ENCODE data around the gene TPRA1.
"Not testable (repeated sequence)": the region's sequence is repeated elsewhere in the genome, so short reads cannot be mapped to it uniquely, and the experiment has no call there.

Gene TPRA1

GRCh38 chr3:127616836-127617605 is 26.5 kb upstream of the TPRA1 start:
- no peak for DNase-seq (ENCODE audit: low read depth)

- DNase-seq (ENCODE audit: low read depth): no peak
Observed at GRCh38 chr3:127615631-127616305, 25.2 kb upstream of the TPRA1 start.

GRCh38 chr3:127614928-127615589 is 24.5 kb upstream of the TPRA1 start:
- no peak for DNase-seq (ENCODE audit: low read depth)

- no peak for DNase-seq (ENCODE audit: low read depth)
Observed at GRCh38 chr3:127613406-127613805, 22.9 kb upstream of the TPRA1 start.

GRCh38 chr3:127612966-127613365 is 22.4 kb upstream of the TPRA1 start:
- no peak for DNase-seq (ENCODE audit: low read depth)

- no peak for DNase-seq (ENCODE audit: low read depth)
Observed at GRCh38 chr3:127611251-127611650, 20.7 kb upstream of the TPRA1 start.

- no peak for DNase-seq (ENCODE audit: low read depth)
Observed at GRCh38 chr3:127610105-127610504, 19.6 kb upstream of the TPRA1 start.

- no peak for DNase-seq (ENCODE audit: low read depth)
Observed at GRCh38 chr3:127608362-127608718, 17.8 kb upstream of the TPRA1 start.

GRCh38 chr3:127607675-127608361 is 17.3 kb upstream of the TPRA1 start:
- DNase-seq (ENCODE audit: low read depth): no peak

GRCh38 chr3:127606981-127607595 is 16.6 kb upstream of the TPRA1 start:
- no peak for DNase-seq (ENCODE audit: low read depth)

- DNase-seq (ENCODE audit: low read depth): no peak
Observed at GRCh38 chr3:127606086-127606805, 15.7 kb upstream of the TPRA1 start.

GRCh38 chr3:127605547-127605946 is 15.0 kb upstream of the TPRA1 start:
- DNase-seq (ENCODE audit: low read depth): not testable (repeated sequence)

- DNase-seq (ENCODE audit: low read depth): no peak
Observed at GRCh38 chr3:127604546-127605165, 14.1 kb upstream of the TPRA1 start.

- no peak for DNase-seq (ENCODE audit: low read depth)
Observed at GRCh38 chr3:127604035-127604434, 13.5 kb upstream of the TPRA1 start.

GRCh38 chr3:127600749-127601456 is 10.4 kb upstream of the TPRA1 start:
- DNase-seq (ENCODE audit: low read depth): no peak

GRCh38 chr3:127598841-127599570 is 8.5 kb upstream of the TPRA1 start:
- no peak for DNase-seq (ENCODE audit: low read depth)

- DNase-seq (ENCODE audit: low read depth): no peak
Observed at GRCh38 chr3:127597020-127597771, 6.7 kb upstream of the TPRA1 start.

GRCh38 chr3:127595303-127595702 is 4.8 kb upstream of the TPRA1 start:
- DNase-seq (ENCODE audit: low read depth): no peak

GRCh38 chr3:127593178-127593577 is 2.6 kb upstream of the TPRA1 start:
- no peak for DNase-seq (ENCODE audit: low read depth)
